C4-2B (cell line): ENCODE measurements around the gene ZNF618.

Source experiments
- ZFX ChIP-seq: fragments of 450-650 bp; IDR thresholded peaks from 2 replicates; pipeline ENCODE4 v1.6.1; 2017
- TF ChIP-seq, protein P1 (sequence below): fragments of 450-650 bp; conservative IDR thresholded peaks from 2 replicates; pipeline ENCODE4 v1.5.1; 2017; ENCODE audit warnings: mild to moderate bottlenecking

DNA sequence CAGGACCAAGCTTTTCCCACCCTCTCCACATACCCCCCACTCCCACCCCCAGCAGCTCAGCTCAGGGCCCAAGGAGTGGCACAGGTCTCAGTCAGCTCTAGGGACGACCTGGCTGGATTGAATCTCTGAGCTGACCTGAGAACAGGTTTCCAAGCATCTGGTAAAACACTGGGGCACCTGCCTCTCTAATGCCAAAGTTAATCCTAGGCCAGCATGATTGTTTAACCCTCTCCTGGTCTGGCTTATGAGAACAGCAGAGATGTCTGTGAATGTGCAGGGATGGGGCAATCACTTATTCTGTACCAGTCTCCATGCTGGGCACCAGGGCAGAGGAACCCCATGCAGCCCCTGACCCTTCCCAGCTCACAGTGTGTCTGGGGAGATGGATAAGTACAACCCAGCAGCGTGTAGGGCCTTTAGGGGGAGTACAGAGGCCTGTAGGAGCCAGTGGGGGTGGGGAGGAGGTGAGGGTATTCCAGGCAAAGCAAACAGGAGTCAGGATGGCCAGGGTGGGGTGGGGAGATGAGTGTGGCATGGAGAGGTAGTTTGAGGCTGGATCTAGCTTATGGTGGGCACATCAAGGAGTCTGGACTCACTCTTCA, 223.7 kb downstream of the ZNF618 start:
- TF ChIP-seq, protein P1, sequence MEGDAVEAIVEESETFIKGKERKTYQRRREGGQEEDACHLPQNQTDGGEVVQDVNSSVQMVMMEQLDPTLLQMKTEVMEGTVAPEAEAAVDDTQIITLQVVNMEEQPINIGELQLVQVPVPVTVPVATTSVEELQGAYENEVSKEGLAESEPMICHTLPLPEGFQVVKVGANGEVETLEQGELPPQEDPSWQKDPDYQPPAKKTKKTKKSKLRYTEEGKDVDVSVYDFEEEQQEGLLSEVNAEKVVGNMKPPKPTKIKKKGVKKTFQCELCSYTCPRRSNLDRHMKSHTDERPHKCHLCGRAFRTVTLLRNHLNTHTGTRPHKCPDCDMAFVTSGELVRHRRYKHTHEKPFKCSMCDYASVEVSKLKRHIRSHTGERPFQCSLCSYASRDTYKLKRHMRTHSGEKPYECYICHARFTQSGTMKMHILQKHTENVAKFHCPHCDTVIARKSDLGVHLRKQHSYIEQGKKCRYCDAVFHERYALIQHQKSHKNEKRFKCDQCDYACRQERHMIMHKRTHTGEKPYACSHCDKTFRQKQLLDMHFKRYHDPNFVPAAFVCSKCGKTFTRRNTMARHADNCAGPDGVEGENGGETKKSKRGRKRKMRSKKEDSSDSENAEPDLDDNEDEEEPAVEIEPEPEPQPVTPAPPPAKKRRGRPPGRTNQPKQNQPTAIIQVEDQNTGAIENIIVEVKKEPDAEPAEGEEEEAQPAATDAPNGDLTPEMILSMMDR: no peak
- TF ChIP-seq ZFX: no peak
